ENCODE results near the gene KDM7A.
"Not testable (repeated sequence)": the region's sequence is repeated elsewhere in the genome, so short reads cannot be mapped to it uniquely, and the experiment has no call there.

Gene KDM7A

GRCh38 chr7:140176811-140177702, at the start of gene KDM7A:
KDM7A (minus strand) TSS chr7:140176983; CDS start chr7:140176937, 46 bp downstream.
- DNase-seq (ENCODE audit: low read depth in 2 of 2): peak; percentile 80 to 86

GRCh38 chr7:140225562-140226249, 48.9 kb upstream of the KDM7A start:
- DNase-seq (ENCODE audit: low read depth in 2 of 2): no peak

GRCh38 chr7:140223515-140224221, 46.9 kb upstream of the KDM7A start:
- DNase-seq (ENCODE audit: low read depth in 2 of 2): no peak

GRCh38 chr7:140222814-140223213, 46.0 kb upstream of the KDM7A start:
- DNase-seq (ENCODE audit: low read depth in 2 of 2): no peak

- no peak for DNase-seq (ENCODE audit: low read depth in 2 of 2)
These were observed 43.1 kb upstream of the KDM7A start for GRCh38 chr7:140219672-140220524.

- no peak for DNase-seq (ENCODE audit: low read depth in 2 of 2)
These were observed 41.9 kb upstream of the KDM7A start for GRCh38 chr7:140218656-140219055.

- DNase-seq (ENCODE audit: low read depth in 2 of 2): no peak
These were observed 41.1 kb upstream of the KDM7A start for GRCh38 chr7:140217750-140218501.

GRCh38 chr7:140215281-140215680, 38.5 kb upstream of the KDM7A start:
- DNase-seq (ENCODE audit: low read depth in 2 of 2): no peak

- no peak for DNase-seq (ENCODE audit: low read depth in 2 of 2)
These were observed 37.4 kb upstream of the KDM7A start for GRCh38 chr7:140214075-140214684.

- DNase-seq (ENCODE audit: low read depth in 2 of 2): no peak
These were observed 36.9 kb upstream of the KDM7A start for GRCh38 chr7:140213684-140214074.

GRCh38 chr7:140212100-140212881, 35.5 kb upstream of the KDM7A start:
- DNase-seq (ENCODE audit: low read depth in 2 of 2): no peak

GRCh38 chr7:140211698-140212097, 34.9 kb upstream of the KDM7A start:
- no peak for DNase-seq (ENCODE audit: low read depth in 2 of 2)

GRCh38 chr7:140209866-140210609, 33.3 kb upstream of the KDM7A start:
- DNase-seq (ENCODE audit: low read depth in 2 of 2): no peak

- DNase-seq (ENCODE audit: low read depth in 2 of 2): no peak
These were observed 30.0 kb upstream of the KDM7A start for GRCh38 chr7:140206616-140207389.

- no peak for DNase-seq (ENCODE audit: low read depth in 2 of 2)
These were observed 28.8 kb upstream of the KDM7A start for GRCh38 chr7:140205600-140205999.

- DNase-seq (ENCODE audit: low read depth in 2 of 2): no peak
These were observed 26.8 kb upstream of the KDM7A start for GRCh38 chr7:140203556-140203955.

- DNase-seq (ENCODE audit: low read depth in 2 of 2): not testable (repeated sequence)
These were observed 26.2 kb upstream of the KDM7A start for GRCh38 chr7:140202942-140203341.

GRCh38 chr7:140201393-140201792, 24.6 kb upstream of the KDM7A start:
- DNase-seq (ENCODE audit: low read depth in 2 of 2): no peak
